NCI-H2196 treated with DMSO at 0.1 percent for 48 hours (cell line): ENCODE data around the gene KDSR.

ENCODE experiments used
- DNase-seq: peaks from one replicate; lab custom pipeline; 2025; ENCODE audit not compliant: unreplicated experiment; lab: John Stamatoyannopoulos, UW

Gene KDSR

GRCh38 chr18:63322206-63322605, 44.8 kb downstream of the KDSR start:
- no peak for DNase-seq

GRCh38 chr18:63321291-63321690, 45.7 kb downstream of the KDSR start:
- DNase-seq = no peak

- DNase-seq = peak; percentile 32
These were observed 46.1 kb downstream of the KDSR start for GRCh38 chr18:63320975-63321265.

- DNase-seq = peak; percentile 82
These were observed 46.7 kb downstream of the KDSR start for GRCh38 chr18:63320123-63320974.

GRCh38 chr18:63319383-63320122, 47.5 kb downstream of the KDSR start, which contains the start of gene BCL2:
TSS of gene BCL2 (minus strand) at chr18:63319769.
- DNase-seq = no peak

- no peak for DNase-seq
These were observed 48.1 kb downstream of the KDSR start for GRCh38 chr18:63318889-63319382.

GRCh38 chr18:63317982-63318888, 48.8 kb downstream of the KDSR start:
- peak; percentile 78 for DNase-seq

GRCh38 chr18:63317556-63317946, 49.5 kb downstream of the KDSR start:
- no peak for DNase-seq

- DNase-seq = no peak
These were observed 50.1 kb downstream of the KDSR start for GRCh38 chr18:63316612-63317555.

GRCh38 chr18:63315876-63316275, 51.1 kb downstream of the KDSR start:
- DNase-seq = no peak

- no peak for DNase-seq
These were observed 51.8 kb downstream of the KDSR start for GRCh38 chr18:63315131-63315662.

- DNase-seq = no peak
These were observed 52.8 kb downstream of the KDSR start for GRCh38 chr18:63314062-63314790.

- no peak for DNase-seq
These were observed 53.5 kb downstream of the KDSR start for GRCh38 chr18:63313396-63313917.

GRCh38 chr18:63312737-63313395, 54.1 kb downstream of the KDSR start:
- DNase-seq = no peak

GRCh38 chr18:63312019-63312409, 55.0 kb downstream of the KDSR start:
- no peak for DNase-seq

GRCh38 chr18:63311118-63312018, 55.6 kb downstream of the KDSR start:
- no peak for DNase-seq

GRCh38 chr18:63309422-63309821, 57.6 kb downstream of the KDSR start:
- no peak for DNase-seq
